ENCODE measurements around the gene IQCN. TPM values are rescaled to one million over a fixed set of nuclear protein-coding genes. Genes with fewer than 3 reads are reported as not detected.

IQCN gene
- total RNA-seq, 1 donor from 2014 or later: 1.3 TPM

DNA sequence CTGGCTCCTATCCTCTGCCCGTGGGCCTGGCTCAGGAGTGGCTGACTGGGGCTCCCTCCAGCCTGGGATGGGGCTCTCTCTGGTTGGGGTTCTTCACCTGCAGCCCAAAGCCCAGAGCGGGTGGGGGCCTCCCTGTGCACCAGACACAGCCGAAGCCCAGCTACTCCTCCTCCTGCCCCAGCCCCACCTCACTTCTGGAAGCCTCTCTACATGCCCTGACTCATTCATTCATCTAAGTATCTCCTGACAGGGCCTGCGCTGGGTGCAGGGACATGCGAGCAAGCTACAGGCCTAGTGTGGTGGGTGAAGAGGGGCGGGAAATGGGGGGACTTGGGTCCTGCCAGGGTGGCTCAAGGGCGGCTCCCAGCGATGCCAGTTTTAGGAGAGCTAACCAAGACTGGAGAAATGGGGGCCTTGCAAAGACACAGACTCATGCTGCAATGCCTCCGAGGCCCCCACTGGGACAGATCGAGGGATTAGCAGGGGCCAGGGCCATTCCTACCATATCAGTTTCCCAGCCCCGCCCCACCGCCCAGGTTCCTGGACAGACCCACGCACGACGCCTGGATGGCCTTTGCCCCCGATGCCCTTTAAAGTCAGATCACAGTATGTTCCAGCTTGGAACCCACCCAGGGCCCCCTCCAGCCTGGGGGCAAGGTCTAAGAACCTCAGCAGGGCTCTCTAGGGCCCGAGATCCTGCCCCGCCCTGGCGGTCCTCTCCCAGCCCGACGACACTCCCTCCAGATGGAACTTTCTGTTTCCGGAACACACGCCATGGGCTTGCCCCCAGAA, 36.1 kb upstream of the IQCN start:
- DNase-seq (ENCODE audit: low read depth): no peak
- H3K4me3 ChIP-seq (ENCODE audit: low read depth, low read length): no peak overlapping the region
- TF ChIP-seq, protein P1, sequence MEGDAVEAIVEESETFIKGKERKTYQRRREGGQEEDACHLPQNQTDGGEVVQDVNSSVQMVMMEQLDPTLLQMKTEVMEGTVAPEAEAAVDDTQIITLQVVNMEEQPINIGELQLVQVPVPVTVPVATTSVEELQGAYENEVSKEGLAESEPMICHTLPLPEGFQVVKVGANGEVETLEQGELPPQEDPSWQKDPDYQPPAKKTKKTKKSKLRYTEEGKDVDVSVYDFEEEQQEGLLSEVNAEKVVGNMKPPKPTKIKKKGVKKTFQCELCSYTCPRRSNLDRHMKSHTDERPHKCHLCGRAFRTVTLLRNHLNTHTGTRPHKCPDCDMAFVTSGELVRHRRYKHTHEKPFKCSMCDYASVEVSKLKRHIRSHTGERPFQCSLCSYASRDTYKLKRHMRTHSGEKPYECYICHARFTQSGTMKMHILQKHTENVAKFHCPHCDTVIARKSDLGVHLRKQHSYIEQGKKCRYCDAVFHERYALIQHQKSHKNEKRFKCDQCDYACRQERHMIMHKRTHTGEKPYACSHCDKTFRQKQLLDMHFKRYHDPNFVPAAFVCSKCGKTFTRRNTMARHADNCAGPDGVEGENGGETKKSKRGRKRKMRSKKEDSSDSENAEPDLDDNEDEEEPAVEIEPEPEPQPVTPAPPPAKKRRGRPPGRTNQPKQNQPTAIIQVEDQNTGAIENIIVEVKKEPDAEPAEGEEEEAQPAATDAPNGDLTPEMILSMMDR (conservative IDR thresholded peaks at IDR 0.05; ENCODE audit: low read depth, low read length): no peak

DNA sequence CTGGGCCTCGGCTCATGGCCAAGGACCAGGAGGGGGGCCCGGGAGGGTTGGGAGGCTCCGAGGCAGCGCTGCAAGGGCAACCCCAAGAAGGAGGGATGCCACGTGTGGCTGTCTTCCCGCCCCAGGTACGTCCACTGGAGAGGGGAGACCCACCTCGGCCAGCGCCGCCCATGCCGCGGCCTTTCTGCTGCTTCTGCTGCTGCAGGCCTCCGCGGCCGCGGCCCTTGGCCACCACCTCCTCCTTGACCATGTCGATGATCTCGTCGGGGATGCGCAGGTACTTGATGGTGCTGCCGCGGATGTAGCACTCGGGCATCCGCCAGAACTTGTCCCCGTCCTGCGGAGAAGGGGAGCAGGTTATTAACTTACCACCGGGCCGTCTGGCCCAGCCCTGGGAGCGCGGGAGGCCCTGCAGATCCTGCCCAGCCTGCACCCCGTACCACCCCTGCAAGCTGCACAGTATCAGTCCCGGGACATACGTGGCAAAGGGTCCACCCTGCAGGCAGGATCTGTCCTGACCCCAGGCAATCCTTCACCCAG, 35.3 kb upstream of the IQCN start:
- no peak overlapping the region for H3K4me3 ChIP-seq (ENCODE audit: low read depth, low read length)
- no peak for DNase-seq (ENCODE audit: low read depth)
- TF ChIP-seq, protein P1 (conservative IDR thresholded peaks at IDR 0.05; ENCODE audit: low read depth, low read length): no peak

DNA sequence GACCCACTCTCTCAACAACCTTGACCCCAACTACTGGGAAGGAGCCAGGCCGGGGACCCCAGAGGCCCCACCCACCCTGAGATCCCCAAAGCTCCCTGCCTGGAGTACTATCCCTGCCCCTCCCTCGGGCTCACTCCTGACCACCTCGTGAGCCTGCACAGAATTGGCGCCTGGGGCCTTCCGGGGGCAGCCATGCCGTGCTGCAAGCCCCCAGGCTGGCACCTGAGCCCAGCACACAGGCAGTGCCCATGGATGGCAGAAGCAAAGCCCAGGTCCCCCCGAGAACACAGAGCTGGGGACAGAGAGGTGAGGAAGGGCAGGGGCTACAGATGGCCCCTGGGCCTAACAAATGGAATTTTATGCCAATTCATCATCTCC, 34.7 kb upstream of the IQCN start:
- no peak for DNase-seq (ENCODE audit: low read depth)
- TF ChIP-seq, protein P1 (conservative IDR thresholded peaks at IDR 0.05; ENCODE audit: low read depth, low read length): no peak
- no peak overlapping the region for H3K4me3 ChIP-seq (ENCODE audit: low read depth, low read length)

DNA sequence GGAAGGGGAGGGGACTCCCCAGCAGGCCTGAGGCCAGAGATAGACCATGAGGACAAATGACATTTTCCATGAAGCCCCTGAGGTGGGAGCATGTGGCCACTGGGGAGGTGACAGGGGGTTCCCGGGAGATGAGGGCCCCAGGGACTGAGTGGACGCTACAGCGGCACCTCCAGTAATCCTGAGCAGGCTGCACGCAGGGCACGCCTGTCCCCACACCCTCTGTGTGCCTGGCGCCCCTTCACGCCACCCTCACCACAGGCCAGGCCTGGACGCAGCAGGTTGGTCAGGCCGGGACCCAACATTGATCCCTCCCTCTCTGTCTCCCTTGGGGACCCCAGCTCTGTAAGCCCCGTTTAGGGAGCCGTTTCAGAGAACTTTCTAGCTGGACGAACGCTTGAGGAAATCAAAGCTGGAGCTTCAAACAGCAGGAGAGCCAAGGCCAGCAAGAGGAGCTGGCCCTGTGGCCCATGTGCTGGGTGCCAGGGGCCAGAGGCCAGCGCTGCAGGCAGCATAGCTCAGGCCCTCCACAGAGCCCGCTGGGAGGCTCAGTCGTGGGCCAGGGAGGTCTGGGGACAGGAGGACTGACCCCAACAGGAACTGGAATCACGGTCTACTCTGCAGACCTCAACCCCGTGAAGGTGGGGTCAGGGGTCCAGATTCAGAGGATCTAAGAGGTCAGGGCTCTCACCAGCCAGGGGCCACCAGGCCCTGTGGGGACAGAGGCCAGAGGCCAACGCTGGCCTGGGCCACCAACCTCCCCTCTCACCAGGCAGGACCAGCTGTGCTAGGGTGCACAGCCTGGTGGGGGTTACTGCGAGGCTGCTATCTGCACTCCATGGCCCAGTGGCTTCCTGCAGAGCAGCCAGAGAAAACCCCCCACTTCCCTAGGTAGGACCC, 34.0 kb upstream of the IQCN start:
- DNase-seq (ENCODE audit: low read depth): no peak
- H3K4me3 ChIP-seq (ENCODE audit: low read depth, low read length): no peak overlapping the region
- TF ChIP-seq, protein P1 (conservative IDR thresholded peaks at IDR 0.05; ENCODE audit: low read depth, low read length): no peak

DNA sequence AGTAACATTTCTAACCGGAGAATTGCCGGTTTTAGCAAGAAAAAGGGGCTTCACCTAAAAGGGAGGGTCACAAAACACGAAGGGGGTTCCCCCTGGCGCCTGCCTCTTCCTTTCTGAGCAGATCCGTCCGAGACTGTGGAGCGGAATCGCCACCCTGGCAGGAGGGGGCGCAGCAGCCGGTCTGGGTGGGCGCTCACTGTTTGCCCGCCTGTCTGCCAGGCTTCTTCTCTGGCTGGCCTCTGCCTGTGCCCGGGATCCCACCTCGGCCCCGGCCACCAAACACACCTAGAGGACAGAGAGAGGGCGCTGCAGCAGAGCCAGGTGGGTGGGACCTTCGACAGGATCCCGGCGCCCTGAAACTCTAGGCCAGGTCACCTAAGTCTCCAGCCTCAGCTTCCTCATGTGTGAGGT, 33.0 kb upstream of the IQCN start:
- TF ChIP-seq, protein P1 (conservative IDR thresholded peaks at IDR 0.05; ENCODE audit: low read depth, low read length): no peak
- no peak for DNase-seq (ENCODE audit: low read depth)
- H3K4me3 ChIP-seq (ENCODE audit: low read depth, low read length): no peak overlapping the region

DNA sequence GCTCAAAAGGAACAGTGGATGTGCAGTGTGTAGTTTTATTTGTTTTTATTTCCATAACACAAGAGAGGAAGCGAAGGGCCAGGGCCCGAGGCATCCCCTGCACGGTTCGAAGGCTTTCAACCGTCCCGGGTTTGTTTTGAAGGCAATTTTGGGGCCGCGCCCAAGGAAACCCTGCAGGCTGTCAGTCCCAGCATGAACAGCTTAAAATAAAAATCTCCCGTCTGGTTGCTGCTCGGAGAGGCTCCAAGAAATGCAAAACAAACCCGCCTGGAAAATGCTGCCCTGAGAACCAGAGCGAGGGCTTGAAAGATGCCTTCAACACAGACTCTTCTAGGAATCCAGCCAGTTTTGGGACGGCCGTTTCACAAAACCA, 32.6 kb upstream of the IQCN start:
- TF ChIP-seq, protein P1 (conservative IDR thresholded peaks at IDR 0.05; ENCODE audit: low read depth, low read length): no peak
- no peak overlapping the region for H3K4me3 ChIP-seq (ENCODE audit: low read depth, low read length)

More for the DNA sequence above, 32.6 kb upstream of the IQCN start:
- no peak for DNase-seq (ENCODE audit: low read depth)
